SK-N-SH treated with all-trans-retinoic acid at 6 μM for 48 hours (cell line): ENCODE results near the gene MILR1.

Experiments used
- ARNTL ChIP-seq: fragments of 450-650 bp; formaldehyde crosslinking; IDR thresholded peaks from 2 replicates; pipeline ENCODE4 v1.5.0; 2020; ENCODE audit warnings: low read depth, mild to moderate bottlenecking, moderate library complexity, borderline replicate concordance
- OSR1 ChIP-seq: fragments of 250-450 bp; sonication (Bioruptor Pico); IDR thresholded peaks from 2 replicates; pipeline ENCODE4 v1.8.0; 2022; ENCODE audit warnings: moderate library complexity, mild to moderate bottlenecking, inconsistent platforms
- RARB ChIP-seq: fragments of 250-450 bp; sonication (Bioruptor Pico); IDR thresholded peaks from 2 replicates; pipeline ENCODE4 v1.8.0; 2021; ENCODE audit warnings: mild to moderate bottlenecking, moderate library complexity
- ZC3H10 ChIP-seq: fragments of 250-450 bp; sonication (Bioruptor Pico); IDR thresholded peaks from 2 replicates; pipeline ENCODE4 v1.5.1; 2021; ENCODE audit warnings: mild to moderate bottlenecking, moderate library complexity
- ZFP3 ChIP-seq: fragments of 250-450 bp; sonication (Bioruptor Pico); IDR thresholded peaks from 2 replicates; pipeline ENCODE4 v1.5.0; 2020; ENCODE audit warnings: mild to moderate bottlenecking, moderate library complexity
- ZFP30 ChIP-seq: fragments of 450-650 bp; formaldehyde crosslinking; IDR thresholded peaks from 2 replicates; pipeline ENCODE4 v1.5.0; 2022; ENCODE audit warnings: mild to moderate bottlenecking, moderate library complexity
- ZNF565 ChIP-seq: fragments of 450-650 bp; formaldehyde crosslinking; conservative IDR thresholded peaks from 2 replicates; pipeline ENCODE4 v1.5.0; 2020; ENCODE audit warnings: low read depth, mild to moderate bottlenecking, moderate library complexity
- ZNF8 ChIP-seq: fragments of 450-650 bp; formaldehyde crosslinking; IDR thresholded peaks from 2 replicates; pipeline ENCODE4 v1.5.0; 2020; ENCODE audit warnings: mild to moderate bottlenecking, moderate library complexity
- TF ChIP-seq, protein P1 (sequence below): fragments of 250-450 bp; sonication (Bioruptor Pico); IDR thresholded peaks from 2 replicates; pipeline ENCODE4 v1.5.1; 2020; ENCODE audit warnings: low read depth, mild to moderate bottlenecking, moderate library complexity
- TF ChIP-seq, protein P2 (sequence below): fragments of 250-450 bp; sonication (Bioruptor Pico); IDR thresholded peaks from 2 replicates; pipeline ENCODE4 v1.5.1; 2021; ENCODE audit warnings: mild to moderate bottlenecking, moderate library complexity
- TF ChIP-seq, protein P3 (sequence below): fragments of 250-450 bp; sonication (Bioruptor Pico); IDR thresholded peaks from 2 replicates; pipeline ENCODE4 v1.8.0; 2020; ENCODE audit warnings: mild to moderate bottlenecking, moderate library complexity, borderline replicate concordance

DNA sequence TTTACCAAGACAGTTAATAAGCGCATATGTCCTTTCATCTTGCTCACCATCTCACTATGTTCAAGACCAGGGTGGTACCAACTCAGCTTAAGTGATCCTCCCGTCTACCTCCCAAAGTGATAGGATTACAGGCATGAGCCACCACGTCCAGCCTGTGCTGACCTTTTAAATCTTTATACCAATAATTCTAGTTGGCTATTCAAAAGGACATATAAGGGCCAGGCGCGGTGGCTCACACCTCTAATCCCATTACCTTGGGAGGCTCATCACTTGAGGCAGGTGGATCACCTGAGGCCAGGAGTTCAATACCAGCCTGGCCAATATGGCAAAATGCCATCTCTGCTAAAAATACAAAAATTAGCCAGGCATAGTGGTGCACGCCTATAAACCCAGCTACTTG, 60.3 kb downstream of the MILR1 start:
- TF ChIP-seq ZNF565 (CRISPR knock-in tag) (no peak), ZNF8 (no peak), ZFP3 (CRISPR knock-in tag) (no peak), RARB (CRISPR knock-in tag) (no peak), ZC3H10 (no peak), OSR1 (CRISPR knock-in tag) (no peak), ARNTL (no peak), ZFP30 (no peak)
- TF ChIP-seq, protein P1, sequence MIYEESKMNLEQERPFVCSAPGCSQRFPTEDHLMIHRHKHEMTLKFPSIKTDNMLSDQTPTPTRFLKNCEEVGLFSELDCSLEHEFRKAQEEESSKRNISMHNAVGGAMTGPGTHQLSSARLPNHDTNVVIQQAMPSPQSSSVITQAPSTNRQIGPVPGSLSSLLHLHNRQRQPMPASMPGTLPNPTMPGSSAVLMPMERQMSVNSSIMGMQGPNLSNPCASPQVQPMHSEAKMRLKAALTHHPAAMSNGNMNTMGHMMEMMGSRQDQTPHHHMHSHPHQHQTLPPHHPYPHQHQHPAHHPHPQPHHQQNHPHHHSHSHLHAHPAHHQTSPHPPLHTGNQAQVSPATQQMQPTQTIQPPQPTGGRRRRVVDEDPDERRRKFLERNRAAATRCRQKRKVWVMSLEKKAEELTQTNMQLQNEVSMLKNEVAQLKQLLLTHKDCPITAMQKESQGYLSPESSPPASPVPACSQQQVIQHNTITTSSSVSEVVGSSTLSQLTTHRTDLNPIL, result no peak
- TF ChIP-seq, protein P2, sequence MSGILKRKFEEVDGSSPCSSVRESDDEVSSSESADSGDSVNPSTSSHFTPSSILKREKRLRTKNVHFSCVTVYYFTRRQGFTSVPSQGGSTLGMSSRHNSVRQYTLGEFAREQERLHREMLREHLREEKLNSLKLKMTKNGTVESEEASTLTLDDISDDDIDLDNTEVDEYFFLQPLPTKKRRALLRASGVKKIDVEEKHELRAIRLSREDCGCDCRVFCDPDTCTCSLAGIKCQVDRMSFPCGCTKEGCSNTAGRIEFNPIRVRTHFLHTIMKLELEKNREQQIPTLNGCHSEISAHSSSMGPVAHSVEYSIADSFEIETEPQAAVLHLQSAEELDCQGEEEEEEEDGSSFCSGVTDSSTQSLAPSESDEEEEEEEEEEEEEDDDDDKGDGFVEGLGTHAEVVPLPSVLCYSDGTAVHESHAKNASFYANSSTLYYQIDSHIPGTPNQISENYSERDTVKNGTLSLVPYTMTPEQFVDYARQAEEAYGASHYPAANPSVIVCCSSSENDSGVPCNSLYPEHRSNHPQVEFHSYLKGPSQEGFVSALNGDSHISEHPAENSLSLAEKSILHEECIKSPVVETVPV (CRISPR knock-in tag), result no peak
- TF ChIP-seq, protein P3, sequence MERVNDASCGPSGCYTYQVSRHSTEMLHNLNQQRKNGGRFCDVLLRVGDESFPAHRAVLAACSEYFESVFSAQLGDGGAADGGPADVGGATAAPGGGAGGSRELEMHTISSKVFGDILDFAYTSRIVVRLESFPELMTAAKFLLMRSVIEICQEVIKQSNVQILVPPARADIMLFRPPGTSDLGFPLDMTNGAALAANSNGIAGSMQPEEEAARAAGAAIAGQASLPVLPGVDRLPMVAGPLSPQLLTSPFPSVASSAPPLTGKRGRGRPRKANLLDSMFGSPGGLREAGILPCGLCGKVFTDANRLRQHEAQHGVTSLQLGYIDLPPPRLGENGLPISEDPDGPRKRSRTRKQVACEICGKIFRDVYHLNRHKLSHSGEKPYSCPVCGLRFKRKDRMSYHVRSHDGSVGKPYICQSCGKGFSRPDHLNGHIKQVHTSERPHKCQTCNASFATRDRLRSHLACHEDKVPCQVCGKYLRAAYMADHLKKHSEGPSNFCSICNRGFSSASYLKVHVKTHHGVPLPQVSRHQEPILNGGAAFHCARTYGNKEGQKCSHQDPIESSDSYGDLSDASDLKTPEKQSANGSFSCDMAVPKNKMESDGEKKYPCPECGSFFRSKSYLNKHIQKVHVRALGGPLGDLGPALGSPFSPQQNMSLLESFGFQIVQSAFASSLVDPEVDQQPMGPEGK (CRISPR knock-in tag), result no peak
